H1 (cell line): Measurements from ENCODE around the gene LSM7. TPM values are rescaled to one million over a fixed set of nuclear protein-coding genes. Genes with fewer than 3 reads are reported as not detected.

Experiments used
- CTCF ChIA-PET: fragments of 300-600 bp; sonication (Branson Sonifier 250); formaldehyde crosslinking; loops from one replicate; lab custom pipeline; 2021; ENCODE audit not compliant: partially characterized antibody; lab: Charles Lee
- POLR2A ChIA-PET: fragments of 300-600 bp; sonication (Branson Sonifier 250); formaldehyde crosslinking; loops from one replicate; lab custom pipeline; 2021; ENCODE audit warnings: inconsistent platforms; ENCODE audit not compliant: partially characterized antibody; lab: Charles Lee
- DNase-seq, 2 experiments: peaks; one replicate each; pipeline versions ENCODE4 v3.0.0 to v3.0.0-alpha.2; 2010 to 2022; ENCODE audit warnings: low spot score in 2 of 2, low read depth in 1 of 2, mixed read lengths in 1 of 2
- FAIRE-seq: peaks from 2 replicates; lab custom pipeline; 2011; peaks lifted over from hg19 to GRCh38; lab: Jason Lieb, UNC
- H2AFZ ChIP-seq: 2 replicates; pipeline ENCODE4 v1.8.1; 2012; ENCODE audit warnings: low read length, inconsistent platforms
- H2AK5ac ChIP-seq: 2 replicates; pipeline ENCODE4 v1.6.1; 2013; ENCODE audit warnings: low read depth, low read length
- H2BK120ac ChIP-seq: replicated peaks from 2 replicates; pipeline ENCODE3; 2013; ENCODE audit warnings: low read depth, low read length, inconsistent platforms
- H2BK12ac ChIP-seq: 2 replicates; pipeline ENCODE4 v1.6.1; 2013; ENCODE audit warnings: low read depth, low read length
- H2BK15ac ChIP-seq: 2 replicates; pipeline ENCODE4 v1.6.1; 2013; ENCODE audit warnings: low read length
- H2BK20ac ChIP-seq: 2 replicates; pipeline ENCODE4 v1.6.1; 2013; ENCODE audit warnings: low read length
- H2BK5ac ChIP-seq: 2 replicates; pipeline ENCODE4 v1.6.1; 2013; ENCODE audit warnings: low read depth, low read length
- H3K14ac ChIP-seq: 2 replicates; pipeline ENCODE4 v1.6.1; 2013; ENCODE audit warnings: inconsistent platforms; ENCODE audit not compliant: insufficient read length
- H3K18ac ChIP-seq: 2 replicates; pipeline ENCODE4 v1.6.1; 2013; ENCODE audit warnings: low read length; ENCODE audit errors: extremely low read depth
- H3K23ac ChIP-seq: 2 replicates; pipeline ENCODE4 v1.6.1; 2013; ENCODE audit warnings: inconsistent platforms; ENCODE audit not compliant: insufficient read length
- H3K23me2 ChIP-seq: 2 replicates; pipeline ENCODE4 v1.6.1; 2013; ENCODE audit warnings: low read depth, low read length
- H3K27ac ChIP-seq: 2 replicates; pipeline ENCODE4 v1.6.1; 2011; ENCODE audit warnings: low read depth, low read length, inconsistent platforms
- H3K27me3 ChIP-seq, 4 experiments: replicated peaks in 1 of 4; 1 replicate in 1 of 4; 2 replicates in 3 of 4; pipeline versions ENCODE4 v1.6.1 to v1.8.1; 2011 to 2013; ENCODE audit warnings: low read length in 3 of 4, mild to moderate bottlenecking in 3 of 4, inconsistent platforms in 2 of 4, mixed read lengths in 2 of 4, moderate library complexity in 1 of 4; ENCODE audit not compliant: control insufficient read depth in 3 of 4, insufficient read depth in 3 of 4; ENCODE audit errors: extremely low read depth in 1 of 4
- H3K36me3 ChIP-seq, 4 experiments: 2 replicates each; pipeline versions ENCODE4 v1.6.1 to v1.8.1; 2011 to 2013; ENCODE audit warnings: mild to moderate bottlenecking in 4 of 4, low read length in 3 of 4, moderate library complexity in 2 of 4, control low read depth in 1 of 4, inconsistent platforms in 1 of 4; ENCODE audit not compliant: insufficient read depth in 4 of 4, control insufficient read depth in 2 of 4
- H3K4ac ChIP-seq: replicated peaks from 2 replicates; pipeline ENCODE3; 2013; ENCODE audit warnings: low read length, low read depth, mixed read lengths, inconsistent platforms; ENCODE audit not compliant: insufficient read length
- H3K4me1 ChIP-seq, 4 experiments: replicated peaks in 1 of 4; 1 replicate in 1 of 4; 2 replicates in 3 of 4; pipeline versions ENCODE4 v1.6.1 to v1.8.1; 2011 to 2013; ENCODE audit warnings: low read length in 3 of 4, inconsistent platforms in 2 of 4, mixed read lengths in 1 of 4; ENCODE audit not compliant: insufficient read depth in 4 of 4, control insufficient read depth in 3 of 4
- H3K4me2 ChIP-seq, 2 experiments: 2 replicates each; pipeline versions ENCODE4 v1.6.1 to v1.8.1; 2011 to 2013; ENCODE audit warnings: low read depth in 2 of 2, low read length in 2 of 2, control low read depth in 1 of 2, inconsistent platforms in 1 of 2, mild to moderate bottlenecking in 1 of 2; ENCODE audit not compliant: insufficient read depth in 1 of 2
- H3K4me3 ChIP-seq, 4 experiments: fragments of 200-600, 300-600 bp in 1 of 4; sonication (generic), shearing (Covaris generic), sonication (Bioruptor Twin) in 1 of 4; 2 replicates each; pipeline versions ENCODE4 v1.5.1 to v1.8.1; 2011 to 2016; ENCODE audit warnings: low read length in 4 of 4, low read depth in 3 of 4, control low read depth in 2 of 4, inconsistent platforms in 2 of 4, mild to moderate bottlenecking in 2 of 4, mixed read lengths in 1 of 4, moderate library complexity in 1 of 4; ENCODE audit not compliant: insufficient read depth in 2 of 4; ENCODE audit errors: extremely low read depth in 1 of 4
- H3K56ac ChIP-seq: replicated peaks from 2 replicates; pipeline ENCODE3; 2013; ENCODE audit warnings: low read depth, mild to moderate bottlenecking, mixed read lengths, low read length, inconsistent platforms; ENCODE audit not compliant: insufficient read length
- H3K79me1 ChIP-seq: 2 replicates; pipeline ENCODE4 v1.6.1; 2013; ENCODE audit warnings: low read depth, low read length, control low read depth
- H3K79me2 ChIP-seq, 2 experiments: 2 replicates each; pipeline versions ENCODE4 v1.6.1 to v1.8.1; 2012 to 2013; ENCODE audit warnings: low read length in 2 of 2, mild to moderate bottlenecking in 2 of 2, inconsistent platforms in 1 of 2; ENCODE audit not compliant: insufficient read depth in 2 of 2, control insufficient read depth in 1 of 2
- H3K9ac ChIP-seq, 4 experiments: replicated peaks in 1 of 4; 1 replicate in 1 of 4; 2 replicates in 3 of 4; pipeline versions ENCODE4 v1.6.1 to v1.8.1; 2011 to 2013; ENCODE audit warnings: low read depth in 3 of 4, low read length in 3 of 4, control low read depth in 2 of 4, mild to moderate bottlenecking in 2 of 4, moderate library complexity in 2 of 4, inconsistent platforms in 1 of 4; ENCODE audit errors: extremely low read depth in 1 of 4
- H3K9me3 ChIP-seq, 2 experiments: 2 replicates each; pipeline versions ENCODE4 v1.6.1 to v1.8.1; 2012 to 2013; ENCODE audit warnings: mild to moderate bottlenecking in 2 of 2, moderate library complexity in 2 of 2, control low read depth in 1 of 2, inconsistent platforms in 1 of 2, low read depth in 1 of 2, low read length in 1 of 2, mixed read lengths in 1 of 2; ENCODE audit not compliant: insufficient read depth in 2 of 2
- H4K20me1 ChIP-seq, 2 experiments: replicated peaks in 1 of 2; 2 replicates each; pipeline versions ENCODE3 to v1.8.1; 2011 to 2013; ENCODE audit warnings: inconsistent platforms in 2 of 2, low read length in 2 of 2, mild to moderate bottlenecking in 1 of 2; ENCODE audit not compliant: insufficient read depth in 2 of 2, control insufficient read depth in 1 of 2
- H4K5ac ChIP-seq: 2 replicates; pipeline ENCODE4 v1.6.1; 2013; ENCODE audit warnings: low read length, low read depth, mixed read lengths, inconsistent platforms; ENCODE audit not compliant: insufficient read length
- H4K8ac ChIP-seq: 2 replicates; pipeline ENCODE4 v1.8.0; 2013; ENCODE audit warnings: mild to moderate bottlenecking, moderate library complexity, low read length, inconsistent platforms; ENCODE audit not compliant: insufficient read depth; ENCODE audit errors: extremely low read depth
- H4K91ac ChIP-seq: replicated peaks from 2 replicates; pipeline ENCODE3; 2013; ENCODE audit warnings: low read length, mixed read lengths, inconsistent platforms; ENCODE audit not compliant: insufficient read length
- CTBP2 ChIP-seq: IDR thresholded peaks from 2 replicates; pipeline ENCODE4 v1.7.0; 2011; ENCODE audit warnings: borderline replicate concordance, mild to moderate bottlenecking, moderate library complexity, mixed read lengths, low read length; ENCODE audit not compliant: insufficient read depth, insufficient read length
- KDM1A ChIP-seq: fragments of 200-600, 300-600 bp; sonication (generic); IDR thresholded peaks from 2 replicates; pipeline ENCODE4 v1.7.1; 2016; ENCODE audit warnings: mild to moderate bottlenecking, low read length, borderline replicate concordance
- MAFK ChIP-seq: IDR thresholded peaks from 2 replicates; pipeline ENCODE4 v1.6.1; 2012; ENCODE audit warnings: low read depth, mild to moderate bottlenecking, improper control_type of control experiment, low read length
- NRF1 ChIP-seq: IDR thresholded peaks from 2 replicates; pipeline ENCODE4 v1.6.1; 2011; ENCODE audit warnings: mild to moderate bottlenecking, low read depth, low read length, improper control_type of control experiment
- SP1 ChIP-seq: IDR thresholded peaks from 2 replicates; pipeline ENCODE4 v1.6.1; 2011; ENCODE audit warnings: low read depth, low read length
- SP4 ChIP-seq: IDR thresholded peaks from 2 replicates; pipeline ENCODE4 v1.6.1; 2012; ENCODE audit warnings: low read length, inconsistent platforms
- SRF ChIP-seq: IDR thresholded peaks from 2 replicates; pipeline ENCODE4 v1.6.1; 2011; ENCODE audit warnings: mild to moderate bottlenecking, low read depth, low read length, moderate library complexity
- SUZ12 ChIP-seq: fragments of 200-600 bp; sonication (generic); IDR thresholded peaks from 2 replicates; pipeline ENCODE4 v1.6.1; 2012; ENCODE audit warnings: mild to moderate bottlenecking, inconsistent platforms, low read length, moderate library complexity, mixed read lengths
- USF2 ChIP-seq: IDR thresholded peaks from 2 replicates; pipeline ENCODE4 v1.6.1; 2011; ENCODE audit warnings: low read length, improper control_type of control experiment
- ZNF274 ChIP-seq: IDR thresholded peaks from 2 replicates; pipeline ENCODE4 v1.7.0; 2012; ENCODE audit warnings: low read length, borderline replicate concordance; ENCODE audit errors: extremely low read depth
- WGBS, 2 experiments: shearing (Covaris generic) in 1 of 2; methylation state at CpG; one replicate each; pipeline versions ENCODE4 v1.1.6 to v1.1.7; 2013 to 2015; ENCODE audit warnings: low lambda C conversion rate in 2 of 2, mixed read lengths in 2 of 2, inconsistent platforms in 1 of 2, low coverage in 1 of 2, missing lambda C conversion rate in 1 of 2; ENCODE audit not compliant: insufficient replicate concordance in 2 of 2, insufficient coverage in 1 of 2, insufficient read length in 1 of 2; ENCODE audit errors: extremely low coverage in 1 of 2, missing lambda C conversion rate in 1 of 2; 5-methylcytosine and 5-hydroxymethylcytosine counted together
- polyA plus RNA-seq, 7 experiments: library from polyadenylated mRNA; depleted of rRNA in 3 of 7; stranded (reverse) in 5 of 7; unstranded in 2 of 7; fragments of >200 nt in 5 of 7; fragments of 200-250 nt in 2 of 7; gene quantifications; 1 replicate in 5 of 7; 2 replicates in 1 of 7; 4 replicates in 1 of 7; pipeline versions ENCODE4 v1.2.1 to v1.2.3, GENCODE V29; 2011 to 2013; ENCODE audit warnings: missing spikeins in 2 of 7, mixed read lengths in 2 of 7
- total RNA-seq: library from RNA; stranded (reverse); fragmentation: NEBNext Ultra II Directional; extraction: Animal tissue kit (Norgen Biotek cat#: 25700); gene quantifications from 2 replicates; pipeline ENCODE4 v1.2.1, GENCODE V29; 2021

The LSM7 gene
- total and polyA plus RNA-seq, 2 of the 8 experiments (the other 6 are each of a cell fraction or from before 2014, with no cell fraction given), result 228 to 1,335 TPM

- no peak overlapping the region for H2BK12ac ChIP-seq
- no peak for TF ChIP-seq SP4
- no peak for TF ChIP-seq SP1
- TF ChIP-seq CTBP2, result no peak
- no peak for TF ChIP-seq SRF
- no peak for TF ChIP-seq KDM1A
- TF ChIP-seq MAFK, result no peak
- no peak for TF ChIP-seq USF2
- no peak for TF ChIP-seq NRF1
- TF ChIP-seq SUZ12, result no peak
- TF ChIP-seq ZNF274, result no peak
- no peaks in the 10 kb centered on the region for H3K79me1 ChIP-seq
- H2AFZ ChIP-seq, result no peak overlapping the region
- H3K23me2 ChIP-seq, result peaks cover 19% of the 10 kb centered on the region; the same call in 1 of the 2 replicates
- H2BK5ac ChIP-seq, result no peak overlapping the region; the same call in 1 of the 2 replicates
- no peak overlapping the region for H2BK120ac ChIP-seq
- H2BK20ac ChIP-seq, result no peak overlapping the region
- FAIRE-seq (no peak), DNase-seq (no peak)
- no peak overlapping the region for H4K5ac ChIP-seq
- H4K8ac ChIP-seq, result no peak overlapping the region; the same call in 1 of the 2 replicates
- H3K9ac ChIP-seq, result no peak overlapping the region
- peaks cover 0 to 7% (median 0%) of the 10 kb centered on the region in 4 experiments; a peak in 2 of 8 replicates for H3K36me3 ChIP-seq
- no peak overlapping the region for H3K4ac ChIP-seq
- H3K4me2 ChIP-seq, result no peak overlapping the region
- H3K4me3 ChIP-seq, result no peak overlapping the region
- ChIA-PET CTCF (interaction anchor here (0.6 to 4.3 kb wide), 4 partner anchors 16 to 93 kb away, joined by 4 to 18 read pairs (median 6); no protein-coding TSS in a partner anchor), POLR2A (interaction anchor here (1.9 kb wide), 1 partner anchor 15 kb away, joined by 4 read pairs; no protein-coding TSS in a partner anchor)
- peaks cover 0 to 7% (median 2%) of the 10 kb centered on the region in 4 experiments; a peak in 4 of 7 replicates for H3K27me3 ChIP-seq
- H3K4me1 ChIP-seq, result peaks cover 0 to 4% (median 0%) of the 10 kb centered on the region in 4 experiments; a peak in 1 of 7 replicates
- 90% methylated on average over 21 of the region's 21 CpGs; no CpG with 5 or more reads in 1 of the 2 experiments for WGBS, 2 experiments
- no peak overlapping the region for H3K18ac ChIP-seq
- H2BK15ac ChIP-seq, result no peak overlapping the region
- H3K23ac ChIP-seq, result no peak overlapping the region
- H4K91ac ChIP-seq, result no peak overlapping the region
- H3K27ac ChIP-seq, result no peak overlapping the region
- no peak overlapping the region for H3K56ac ChIP-seq
- H3K79me2 ChIP-seq, result no peaks in the 10 kb centered on the region
- H4K20me1 ChIP-seq, result peaks cover 0 to 8% of the 10 kb centered on the region in 2 experiments
- no peak overlapping the region for H3K14ac ChIP-seq
- no peak overlapping the region for H2AK5ac ChIP-seq
- H3K9me3 ChIP-seq, result no peaks in the 10 kb centered on the region
These were observed 27.8 kb upstream of the LSM7 start for GRCh38 chr19:2356036-2356646.
